Type B pancreatic cell (in vitro differentiated cells): Measurements from ENCODE around the gene CDKAL1. TPM values are rescaled to one million over a fixed set of nuclear protein-coding genes. Genes with fewer than 3 reads are reported as not detected.

ENCODE experiments used
- DNase-seq: peaks from one replicate; pipeline ENCODE4 v3.0.0; 2021; ENCODE audit warnings: mixed read lengths; ENCODE audit not compliant: unreplicated experiment; ENCODE audit errors: extremely low spot score
- H3K27ac Mint-ChIP-seq: 2 replicates; pipeline ENCODE4 v1.8.0; 2021; ENCODE audit warnings: mild to moderate bottlenecking, mixed read lengths
- H3K27me3 Mint-ChIP-seq: 2 replicates; pipeline ENCODE4 v1.8.0; 2021; ENCODE audit warnings: mixed read lengths
- H3K36me3 Mint-ChIP-seq: 2 replicates; pipeline ENCODE4 v1.8.0; 2021; ENCODE audit warnings: mixed read lengths
- H3K4me1 Mint-ChIP-seq: one replicate; pipeline ENCODE4 v1.8.0; 2021; ENCODE audit warnings: mixed read lengths; ENCODE audit not compliant: unreplicated experiment
- H3K4me3 Mint-ChIP-seq: 2 replicates; pipeline ENCODE4 v1.8.0; 2021; ENCODE audit warnings: mild to moderate bottlenecking, mixed read lengths
- H3K9me3 Mint-ChIP-seq: 2 replicates; pipeline ENCODE4 v1.8.0; 2021; ENCODE audit warnings: mixed read lengths
- CTCF ChIP-seq: fragments of 200-600 bp; sonication (generic); conservative IDR thresholded peaks from 2 replicates; pipeline ENCODE4 v1.5.0; 2021; ENCODE audit warnings: antibody characterized with exemption, mild to moderate bottlenecking
- total RNA-seq: library from RNA; stranded (reverse); gene quantifications from 2 replicates; pipeline ENCODE4 v1.2.1, GENCODE V29; 2021; ENCODE audit warnings: low replicate concordance

CDKAL1 gene
- total RNA-seq, 1 donor from 2014 or later: 21.0 TPM

- TF ChIP-seq CTCF: no peak
- Mint-ChIP-seq H3K27me3 (no peaks in the 10 kb centered on the region), H3K27ac (no peak overlapping the region), H3K4me3 (no peak overlapping the region), H3K4me1 (peaks cover 5% of the 10 kb centered on the region), H3K36me3 (peaks cover 15% of the 10 kb centered on the region), H3K9me3 (peaks cover 4% of the 10 kb centered on the region)
- no peak for DNase-seq
Measured at GRCh38 chr6:20599302-20600051, 65.2 kb downstream of the CDKAL1 start.

GRCh38 chr6:20600831-20601230 lies 66.6 kb downstream of the CDKAL1 start:
- Mint-ChIP-seq H3K27me3 (no peaks in the 10 kb centered on the region), H3K27ac (no peak overlapping the region), H3K36me3 (peaks cover 8% of the 10 kb centered on the region), H3K9me3 (peaks cover 4% of the 10 kb centered on the region), H3K4me3 (no peak overlapping the region), H3K4me1 (peaks cover 12% of the 10 kb centered on the region)
- no peak for TF ChIP-seq CTCF
- no peak for DNase-seq

GRCh38 chr6:20604159-20604558 lies 69.9 kb downstream of the CDKAL1 start:
- DNase-seq: no peak
- peaks cover 13% of the 10 kb centered on the region for H3K4me1 Mint-ChIP-seq
- peaks cover 3% of the 10 kb centered on the region for H3K36me3 Mint-ChIP-seq
- TF ChIP-seq CTCF: no peak
- H3K27me3 Mint-ChIP-seq: no peaks in the 10 kb centered on the region
- H3K27ac Mint-ChIP-seq: no peak overlapping the region
- peaks cover 4% of the 10 kb centered on the region for H3K9me3 Mint-ChIP-seq
- no peak overlapping the region for H3K4me3 Mint-ChIP-seq

- no peak overlapping the region for H3K27ac Mint-ChIP-seq
- peaks cover 13% of the 10 kb centered on the region for H3K4me1 Mint-ChIP-seq
- peaks cover 7% of the 10 kb centered on the region for H3K36me3 Mint-ChIP-seq
- no peaks in the 10 kb centered on the region for H3K27me3 Mint-ChIP-seq
- no peak overlapping the region for H3K4me3 Mint-ChIP-seq
- no peak for TF ChIP-seq CTCF
- peaks cover 4% of the 10 kb centered on the region for H3K9me3 Mint-ChIP-seq
- DNase-seq: no peak
Measured at GRCh38 chr6:20605061-20605460, 70.8 kb downstream of the CDKAL1 start.

- H3K27me3 Mint-ChIP-seq: no peaks in the 10 kb centered on the region
- H3K36me3 Mint-ChIP-seq: peaks cover 12% of the 10 kb centered on the region
- no peak for TF ChIP-seq CTCF
- H3K9me3 Mint-ChIP-seq: peaks cover 4% of the 10 kb centered on the region
- H3K4me3 Mint-ChIP-seq: no peak overlapping the region
- DNase-seq: no peak
- H3K4me1 Mint-ChIP-seq: peaks cover 13% of the 10 kb centered on the region
- H3K27ac Mint-ChIP-seq: no peak overlapping the region
Measured at GRCh38 chr6:20605581-20605980, 71.3 kb downstream of the CDKAL1 start.
